Skeletal muscle tissue (tissue), 4 donors: ENCODE measurements around the gene CEP112. TPM values are rescaled to one million over a fixed set of nuclear protein-coding genes. Genes with fewer than 3 reads are reported as not detected.

Experiments used
- H3K27ac ChIP-seq: one replicate; pipeline ENCODE4 v1.7.0; 2013; ENCODE audit warnings: mild to moderate bottlenecking, low read depth, low read length, inconsistent platforms
- H3K27me3 ChIP-seq, 3 donors: one replicate each; pipeline ENCODE4 v1.7.0; 2013; ENCODE audit warnings: low read length in 3 of 3; ENCODE audit not compliant: control insufficient read depth in 3 of 3, insufficient read depth in 3 of 3
- H3K36me3 ChIP-seq, 3 donors: one replicate each; pipeline ENCODE4 v1.7.0; 2013; ENCODE audit warnings: low read length in 3 of 3; ENCODE audit not compliant: control insufficient read depth in 3 of 3, insufficient read depth in 3 of 3
- H3K4me1 ChIP-seq, 3 donors: one replicate each; pipeline ENCODE4 v1.7.0; 2013; ENCODE audit warnings: low read length in 3 of 3, mild to moderate bottlenecking in 3 of 3; ENCODE audit not compliant: control insufficient read depth in 3 of 3, insufficient read depth in 3 of 3
- H3K4me3 ChIP-seq, 3 donors: one replicate each; pipeline ENCODE4 v1.7.0; 2013; ENCODE audit warnings: low read length in 3 of 3
- H3K9ac ChIP-seq, 3 donors: one replicate each; pipeline ENCODE4 v1.7.0; 2013; ENCODE audit warnings: low read length in 3 of 3, mild to moderate bottlenecking in 3 of 3, moderate library complexity in 2 of 3, low read depth in 1 of 3
- H3K9me3 ChIP-seq, 3 donors: one replicate each; pipeline ENCODE4 v1.7.0; 2013; ENCODE audit warnings: low read length in 3 of 3; ENCODE audit not compliant: control insufficient read depth in 3 of 3
- total RNA-seq: library from RNA; depleted of rRNA; stranded (reverse); fragments of >200 nt; gene quantifications from one replicate; pipeline ENCODE4 v1.2.3, GENCODE V29; 2014
- donor health status: Osteomylitis.

CEP112 gene
- total RNA-seq, 1 donor from 2014 or later = 16.2 TPM

DNA sequence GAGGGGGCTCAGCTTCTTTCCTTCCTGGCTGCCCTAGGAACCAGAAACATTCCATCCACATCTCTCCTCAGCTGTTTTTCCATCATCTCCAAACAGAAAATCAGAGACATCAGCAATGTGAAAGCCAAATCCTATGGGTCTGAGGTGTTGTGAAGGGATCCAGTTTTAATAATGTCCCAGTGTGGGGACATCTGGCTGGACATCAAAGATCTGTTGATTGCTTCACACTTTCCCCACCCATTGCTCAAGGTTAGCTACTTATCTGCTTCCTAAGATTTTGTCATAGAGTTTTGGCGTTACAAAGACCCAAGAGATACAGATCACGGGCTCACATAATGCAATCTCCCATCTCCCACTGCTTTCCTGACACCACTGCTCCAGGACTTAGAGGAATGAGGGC lies 582.6 kb downstream of the CEP112 start:
- Histone ChIP-seq H3K36me3 (peaks cover 0 to 3% (median 0%) of the 10 kb centered on the region in 3 donors), H3K9me3 (no peaks in the 10 kb centered on the region), H3K9ac (no peak overlapping the region), H3K4me1 (no peaks in the 10 kb centered on the region), H3K27ac (no peak overlapping the region), H3K27me3 (no peaks in the 10 kb centered on the region), H3K4me3 (no peak overlapping the region)

DNA sequence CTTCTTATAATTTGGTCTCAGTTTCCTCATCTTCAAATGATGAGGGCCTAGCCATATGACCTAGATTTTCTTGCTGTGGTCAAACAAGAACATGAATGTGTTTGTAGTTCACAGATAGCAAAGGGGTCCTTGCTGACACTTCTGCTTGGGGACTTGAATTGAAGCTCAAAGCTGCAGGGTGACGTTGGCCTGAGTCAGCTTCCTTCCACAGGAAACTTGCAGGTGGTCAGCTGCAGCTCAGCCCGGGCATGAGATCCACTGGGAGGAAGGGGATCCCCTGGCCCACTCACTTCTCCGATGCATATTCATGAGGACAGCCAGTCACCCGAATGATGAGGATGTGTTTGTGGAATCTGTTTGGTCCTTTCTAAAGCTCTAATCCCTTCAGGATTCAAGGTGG lies 587.9 kb downstream of the CEP112 start:
- Histone ChIP-seq H3K36me3 (peaks cover 0 to 3% (median 0%) of the 10 kb centered on the region in 3 donors), H3K9me3 (no peaks in the 10 kb centered on the region), H3K27ac (no peak overlapping the region), H3K4me3 (peak overlapping the region in 1 of 3 donors; percentile 6), H3K27me3 (no peaks in the 10 kb centered on the region), H3K4me1 (no peaks in the 10 kb centered on the region), H3K9ac (no peak overlapping the region)

DNA sequence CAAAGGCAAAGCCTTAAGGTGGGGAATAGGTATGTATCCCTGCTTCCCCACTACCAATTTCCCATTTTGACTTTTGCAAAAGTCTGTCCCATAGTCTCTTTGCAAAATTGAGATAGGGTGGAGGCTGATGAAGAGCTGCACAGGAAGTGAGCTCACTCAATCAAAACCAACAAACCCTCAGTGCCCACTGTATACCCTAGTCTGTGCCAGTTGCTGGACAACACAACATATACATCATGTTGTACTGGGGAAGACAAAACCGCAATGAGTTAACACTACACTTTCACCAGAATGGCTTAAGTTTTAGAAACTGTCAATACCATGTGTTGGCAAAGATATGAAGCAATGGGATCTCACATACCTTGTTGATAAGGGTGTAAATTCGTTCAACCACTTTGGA lies 590.1 kb downstream of the CEP112 start:
- H3K27ac ChIP-seq = no peak overlapping the region
- H3K9me3 ChIP-seq = no peaks in the 10 kb centered on the region
- H3K4me3 ChIP-seq = no peak overlapping the region
- H3K4me1 ChIP-seq = no peaks in the 10 kb centered on the region
- H3K27me3 ChIP-seq = no peaks in the 10 kb centered on the region
- H3K36me3 ChIP-seq = peaks cover 0 to 3% (median 0%) of the 10 kb centered on the region in 3 donors
- H3K9ac ChIP-seq = no peak overlapping the region

DNA sequence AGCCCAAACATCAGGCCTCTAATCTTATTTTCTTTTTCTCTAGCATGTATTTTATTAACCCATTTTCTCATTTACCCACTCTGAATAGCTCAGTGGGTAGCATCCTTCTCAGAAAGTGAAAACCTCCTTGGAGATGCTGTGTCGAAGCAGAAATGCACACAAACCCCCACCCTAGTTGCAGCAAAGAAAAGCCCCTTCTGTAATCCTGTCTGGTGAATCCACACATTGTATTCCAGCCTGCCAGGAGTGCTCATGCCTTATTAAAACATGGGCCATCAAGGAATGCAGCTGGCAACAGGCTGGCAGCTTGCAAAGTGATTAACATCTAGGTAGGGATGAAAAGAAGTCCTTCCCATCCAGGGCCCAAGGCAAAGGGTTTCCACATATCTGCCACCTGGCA lies 590.8 kb downstream of the CEP112 start:
- H3K36me3 ChIP-seq = no peaks in the 10 kb centered on the region
- no peaks in the 10 kb centered on the region for H3K27me3 ChIP-seq
- no peak overlapping the region for H3K27ac ChIP-seq
- no peak overlapping the region for H3K9ac ChIP-seq
- no peak overlapping the region for H3K4me3 ChIP-seq
- H3K9me3 ChIP-seq = no peaks in the 10 kb centered on the region
- H3K4me1 ChIP-seq = no peaks in the 10 kb centered on the region

DNA sequence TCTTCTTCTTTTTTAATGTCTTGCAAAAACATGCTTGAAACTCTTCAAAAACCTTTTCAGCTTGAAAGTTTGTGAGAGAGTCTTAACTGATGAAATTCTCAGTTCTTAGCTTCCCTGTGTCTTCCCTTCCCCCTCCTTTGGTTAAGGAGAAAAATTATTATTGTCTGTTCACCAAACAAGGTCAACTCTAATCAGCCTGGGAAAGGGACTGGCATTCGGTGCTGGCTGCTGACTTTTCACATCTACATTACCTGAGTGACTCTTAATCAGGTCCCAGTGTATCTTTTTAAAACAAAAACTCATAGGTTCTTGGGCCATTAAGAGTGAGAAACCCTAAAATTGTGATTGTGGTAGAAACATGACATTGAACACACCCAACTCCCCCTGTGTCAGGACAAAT lies 591.4 kb downstream of the CEP112 start:
- no peak overlapping the region for H3K27ac ChIP-seq
- no peak overlapping the region for H3K4me3 ChIP-seq
- H3K27me3 ChIP-seq = no peaks in the 10 kb centered on the region
- no peak overlapping the region for H3K9ac ChIP-seq
- H3K4me1 ChIP-seq = no peaks in the 10 kb centered on the region
- H3K36me3 ChIP-seq = no peaks in the 10 kb centered on the region
- no peaks in the 10 kb centered on the region for H3K9me3 ChIP-seq

DNA sequence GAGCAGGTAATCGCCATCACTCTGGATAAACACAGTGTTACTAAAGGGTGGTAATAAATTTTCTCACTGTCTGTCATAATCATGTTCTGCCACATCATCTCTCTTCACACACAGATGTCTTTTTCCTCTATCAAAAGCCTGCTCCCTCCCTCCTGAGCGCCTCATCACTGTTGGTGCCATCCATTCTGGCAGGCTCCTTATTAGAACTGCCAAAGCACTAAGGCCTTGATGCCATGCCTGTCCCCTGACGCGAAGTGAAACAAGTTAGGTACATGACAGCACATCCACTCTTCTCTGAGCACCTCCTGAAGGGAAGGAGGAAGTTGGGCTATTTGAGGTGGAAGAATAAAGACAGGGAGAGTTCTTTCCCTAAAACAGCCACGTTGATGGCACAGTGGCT lies 592.3 kb downstream of the CEP112 start:
- Histone ChIP-seq H3K9ac (no peak overlapping the region), H3K4me3 (no peak overlapping the region), H3K27ac (no peak overlapping the region), H3K27me3 (no peaks in the 10 kb centered on the region), H3K36me3 (no peaks in the 10 kb centered on the region), H3K9me3 (no peaks in the 10 kb centered on the region), H3K4me1 (no peaks in the 10 kb centered on the region)

DNA sequence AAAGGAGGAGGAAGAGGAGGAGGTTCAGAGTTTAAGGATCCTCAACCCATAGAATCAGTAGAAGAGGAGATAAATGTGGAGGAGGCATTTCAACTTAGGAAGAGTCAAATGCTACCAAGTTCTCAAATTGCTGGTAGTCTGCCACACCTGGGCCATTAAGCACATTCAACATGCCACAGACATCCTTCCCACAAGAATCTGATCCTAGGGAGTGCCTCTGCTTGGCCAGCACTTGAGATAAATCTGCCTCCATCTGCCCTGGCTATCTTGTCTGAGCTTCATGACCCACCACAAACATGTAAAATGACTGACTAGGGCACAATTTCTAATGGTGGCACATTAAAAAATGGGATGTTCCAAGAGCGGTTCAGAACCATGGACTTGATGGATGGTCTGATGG lies 593.2 kb downstream of the CEP112 start:
- no peaks in the 10 kb centered on the region for H3K36me3 ChIP-seq
- no peak overlapping the region for H3K9ac ChIP-seq
- H3K4me1 ChIP-seq = peaks cover 0 to 2% (median 0%) of the 10 kb centered on the region in 3 donors
- no peak overlapping the region for H3K27ac ChIP-seq
- no peak overlapping the region for H3K4me3 ChIP-seq
- no peaks in the 10 kb centered on the region for H3K27me3 ChIP-seq
- no peaks in the 10 kb centered on the region for H3K9me3 ChIP-seq

DNA sequence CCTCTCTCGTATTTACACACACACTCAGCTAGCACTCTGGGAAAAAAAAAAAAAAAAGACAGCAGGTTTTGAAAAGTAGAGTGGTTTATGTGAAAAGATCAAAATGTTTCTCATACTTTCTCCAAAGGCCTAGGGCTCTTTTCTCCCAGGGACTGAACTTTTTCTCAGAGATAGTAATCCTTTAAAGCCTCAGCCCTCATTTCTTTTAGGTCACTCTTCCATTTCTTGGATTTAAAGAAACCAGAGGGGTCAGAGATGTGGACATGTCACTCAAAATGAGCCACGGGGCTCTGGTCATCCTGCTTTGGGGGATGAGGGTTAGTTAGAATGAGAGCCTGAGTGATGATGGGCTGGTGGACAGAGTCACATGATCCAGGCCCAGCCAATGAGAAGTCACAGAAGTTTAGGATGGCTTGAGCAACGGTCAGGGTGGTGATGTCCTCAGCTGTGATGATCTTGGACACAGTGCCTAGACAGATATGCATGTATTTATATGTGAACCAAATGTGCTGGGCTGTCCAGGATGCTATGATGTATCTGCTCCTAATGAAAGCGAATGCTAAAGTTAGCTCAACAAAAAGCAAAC lies 596.8 kb downstream of the CEP112 start:
- Histone ChIP-seq H3K9ac (no peak overlapping the region), H3K9me3 (no peaks in the 10 kb centered on the region), H3K4me1 (peaks cover 0 to 2% (median 0%) of the 10 kb centered on the region in 3 donors), H3K36me3 (no peaks in the 10 kb centered on the region), H3K27me3 (no peaks in the 10 kb centered on the region), H3K4me3 (no peak overlapping the region), H3K27ac (no peak overlapping the region)

DNA sequence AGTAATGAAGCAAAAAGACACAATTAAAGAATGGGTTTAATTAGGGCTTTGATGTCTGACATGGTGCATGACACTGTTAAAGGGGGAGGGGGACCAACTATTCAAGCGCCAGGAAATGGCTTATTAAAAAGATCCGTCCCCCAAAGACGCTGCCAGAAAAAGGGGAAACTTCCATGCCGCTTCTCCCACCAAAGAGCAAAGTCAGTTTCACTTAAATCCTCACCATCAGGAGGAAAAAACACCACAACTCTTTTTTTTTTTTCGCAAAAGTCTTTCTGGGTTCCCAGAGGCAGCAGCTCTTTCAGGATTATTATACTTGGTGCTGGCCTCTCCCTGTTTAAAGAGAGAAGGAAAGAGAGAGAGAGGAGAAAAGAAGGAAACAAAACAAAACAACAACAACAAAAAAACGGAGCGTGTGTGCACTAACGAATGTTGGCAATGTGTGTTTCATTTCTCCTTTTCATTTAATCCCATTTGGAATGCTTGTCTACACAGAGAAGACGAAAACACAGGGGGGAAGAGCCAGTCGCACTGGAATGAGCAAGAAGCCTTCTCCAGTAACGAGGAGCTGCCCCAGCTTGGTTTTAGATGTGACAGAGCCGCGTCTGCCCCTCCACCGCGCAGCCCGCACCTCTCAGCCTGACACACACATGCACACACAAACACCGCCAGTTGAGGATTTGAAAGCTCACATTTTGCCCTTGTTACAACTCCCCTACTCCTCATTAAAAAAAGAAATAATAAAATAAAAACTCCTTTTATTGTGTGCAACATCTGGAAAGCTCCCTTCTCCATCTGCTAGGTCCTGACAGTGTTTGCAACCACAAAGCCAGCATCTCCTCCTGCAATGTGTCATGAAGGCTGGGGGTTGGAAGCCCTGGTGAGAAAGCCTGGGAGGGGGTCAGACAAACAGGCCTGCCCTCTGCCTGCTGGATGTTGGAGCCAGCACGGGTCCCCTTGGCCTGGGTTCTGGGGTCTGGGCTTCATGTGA lies 597.8 kb downstream of the CEP112 start:
- Histone ChIP-seq H3K4me1 (peaks cover 0 to 2% (median 0%) of the 10 kb centered on the region in 3 donors), H3K9ac (peak overlapping the region in 1 of 3 donors; percentile 20), H3K36me3 (no peaks in the 10 kb centered on the region), H3K27me3 (no peaks in the 10 kb centered on the region), H3K27ac (no peak overlapping the region), H3K9me3 (no peaks in the 10 kb centered on the region), H3K4me3 (no peak overlapping the region)
